HG02678 (cell line): ENCODE measurements around the gene TMEM151B.
"Not testable (repeated sequence)": the region's sequence is repeated elsewhere in the genome, so short reads cannot be mapped to it uniquely, and the experiment has no call there.

Experiments
- ATAC-seq: cut with Tn5 transposase; IDR thresholded peaks from one replicate; pipeline ENCODE4 v1.9.1; 2021; ENCODE audit warnings: mild to moderate bottlenecking, moderate library complexity; ENCODE audit not compliant: unreplicated experiment

TMEM151B gene

GRCh38 chr6:44327760-44328159, 57.5 kb downstream of the TMEM151B start:
- no peak for ATAC-seq

DNA sequence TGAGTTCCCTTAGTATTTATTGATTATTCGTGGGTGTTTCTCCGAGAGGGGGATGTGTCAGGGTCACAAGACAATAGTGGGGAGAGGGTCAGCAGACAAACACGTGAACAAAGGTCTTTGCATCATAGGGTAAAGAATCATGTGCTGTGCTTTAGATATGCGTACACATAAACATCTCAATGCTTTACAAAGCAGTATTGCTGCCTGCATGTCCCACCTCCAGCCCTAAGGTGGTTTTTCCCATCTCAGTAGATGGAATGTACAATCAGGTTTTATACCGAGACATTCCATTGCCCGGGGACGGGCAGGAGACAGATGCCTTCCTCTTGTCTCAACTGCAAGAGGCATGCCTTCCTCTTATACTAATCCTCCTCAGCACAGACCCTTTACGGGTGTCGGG, 58.0 kb downstream of the TMEM151B start:
- not testable (repeated sequence) for ATAC-seq

GRCh38 chr6:44329858-44330257, 59.6 kb downstream of the TMEM151B start:
- no peak for ATAC-seq

GRCh38 chr6:44332585-44332984, 62.3 kb downstream of the TMEM151B start:
- no peak for ATAC-seq

DNA sequence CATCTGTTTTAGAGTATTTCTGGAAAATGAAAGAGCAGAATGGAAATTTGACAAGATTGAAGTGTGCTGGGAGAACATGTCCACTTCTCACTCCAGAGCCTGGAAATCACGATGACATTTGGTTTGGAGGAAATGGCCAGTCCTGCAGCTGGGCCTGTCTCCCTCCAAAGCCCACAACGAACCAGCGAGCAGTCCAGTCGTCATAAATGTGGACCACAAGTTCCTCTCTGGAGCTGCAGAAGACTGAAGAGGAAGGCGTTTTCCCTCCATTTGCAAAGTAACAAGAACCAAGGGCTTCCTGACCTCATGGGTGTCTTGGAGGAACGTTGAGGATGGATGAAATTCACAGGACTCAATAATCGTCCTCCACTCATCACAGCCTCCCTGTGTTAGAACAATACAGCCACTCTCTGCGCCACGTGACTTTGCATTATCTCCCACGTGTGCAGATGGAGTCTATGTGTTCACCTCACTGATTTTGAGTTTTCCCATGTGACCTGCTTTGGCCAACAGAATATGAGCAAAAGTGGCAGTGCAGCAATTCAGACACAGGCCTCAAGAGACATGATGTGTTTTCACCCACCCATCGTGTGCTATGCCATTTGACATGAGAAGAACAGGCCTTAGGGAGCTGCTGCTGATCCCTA, 63.1 kb downstream of the TMEM151B start:
- no peak for ATAC-seq

DNA sequence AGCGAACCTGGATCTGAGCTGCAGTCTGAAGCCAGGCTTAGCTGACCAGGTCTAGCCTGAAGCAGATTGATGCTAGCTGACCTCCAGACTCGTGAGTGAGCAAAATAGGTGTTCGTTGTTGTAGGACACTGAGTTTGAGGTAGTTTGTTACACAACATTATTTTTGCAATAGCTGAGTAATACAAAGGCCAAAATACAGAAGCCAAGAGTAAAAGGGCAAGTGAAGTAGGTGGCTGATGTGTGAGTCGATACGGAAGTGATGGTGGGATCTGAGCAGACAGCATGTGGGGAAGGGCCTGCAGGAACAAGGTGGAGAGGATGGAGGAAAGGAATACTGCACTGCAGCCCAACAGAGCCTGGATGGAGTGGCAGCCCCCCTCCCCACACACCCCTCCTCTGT, 63.7 kb downstream of the TMEM151B start:
- ATAC-seq = no peak

GRCh38 chr6:44335631-44336030, 65.4 kb downstream of the TMEM151B start:
- no peak for ATAC-seq

GRCh38 chr6:44338228-44339122, 68.2 kb downstream of the TMEM151B start:
- peak; percentile 61 for ATAC-seq

GRCh38 chr6:44339301-44339700, 69.1 kb downstream of the TMEM151B start:
- ATAC-seq = no peak

GRCh38 chr6:44339763-44340625, 69.7 kb downstream of the TMEM151B start:
- ATAC-seq = no peak

DNA sequence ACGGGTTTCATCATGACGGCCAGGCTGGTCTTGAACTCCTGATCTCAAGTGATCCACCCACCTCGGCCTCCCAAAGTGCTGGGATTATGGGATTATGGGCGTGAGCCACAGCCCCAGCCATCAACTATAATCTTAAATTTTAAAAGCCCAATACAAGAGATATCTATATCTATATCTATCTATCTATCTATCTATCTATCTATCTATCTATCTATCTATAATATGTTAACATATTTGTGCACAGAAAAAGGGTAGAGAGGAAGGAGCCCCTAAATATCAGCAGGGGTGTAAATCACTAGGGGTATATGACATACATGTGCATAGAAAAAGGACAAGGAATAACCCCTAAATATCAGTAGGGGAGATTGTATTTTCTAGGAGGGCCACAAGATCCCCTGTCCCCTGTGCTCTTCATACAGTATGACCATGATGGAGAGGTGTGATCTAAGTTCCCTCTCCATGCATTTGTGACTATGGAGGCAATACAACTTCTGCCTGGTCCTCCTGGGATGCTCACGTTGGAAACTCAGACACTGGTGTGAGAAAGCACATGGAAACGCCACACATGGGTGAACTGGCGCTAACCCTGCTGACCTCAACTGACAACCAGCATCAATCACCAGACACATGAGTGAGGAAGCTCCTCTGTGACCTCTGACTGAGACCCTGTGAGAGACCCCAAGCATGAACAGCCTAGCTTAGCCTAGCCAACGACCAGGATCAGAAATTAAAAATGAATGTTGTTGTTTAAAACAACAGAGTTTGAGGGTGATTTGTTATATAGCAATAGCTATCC, 71.0 kb downstream of the TMEM151B start:
- ATAC-seq = no peak

- ATAC-seq = no peak
Observed at GRCh38 chr6:44342052-44342451, 71.8 kb downstream of the TMEM151B start.

- no peak for ATAC-seq
Observed at GRCh38 chr6:44342489-44342888, 72.2 kb downstream of the TMEM151B start, which contains the start of gene SPATS1. TSS of gene SPATS1 (plus strand) at chr6:44342650. CDS start at chr6:44343096, 446 bp downstream.

DNA sequence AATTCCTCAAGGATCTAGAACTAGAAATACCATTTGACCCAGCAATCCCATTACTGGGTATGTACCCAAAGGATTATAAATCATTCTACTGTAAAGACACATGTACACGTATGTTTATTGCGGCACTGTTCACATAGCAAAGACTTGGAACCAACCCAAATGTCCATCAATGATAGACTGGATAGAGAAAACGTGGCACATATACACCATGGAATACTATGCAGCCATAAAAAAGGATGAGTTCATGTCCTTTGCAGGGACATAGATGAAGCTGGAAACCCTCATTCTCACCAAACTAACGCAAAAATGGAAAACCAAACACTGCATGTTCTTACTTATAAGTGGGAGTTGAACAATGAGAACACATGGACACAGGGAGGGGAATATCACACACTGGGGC, 76.6 kb downstream of the TMEM151B start:
- ATAC-seq = not testable (repeated sequence)

- ATAC-seq = no peak
Observed at GRCh38 chr6:44349904-44350649, 79.8 kb downstream of the TMEM151B start.

- ATAC-seq = not testable (repeated sequence)
Observed at GRCh38 chr6:44350650-44350994, 80.4 kb downstream of the TMEM151B start.

GRCh38 chr6:44352259-44352658, 82.0 kb downstream of the TMEM151B start:
- ATAC-seq = no peak

GRCh38 chr6:44353336-44353735, 83.1 kb downstream of the TMEM151B start:
- ATAC-seq = no peak

DNA sequence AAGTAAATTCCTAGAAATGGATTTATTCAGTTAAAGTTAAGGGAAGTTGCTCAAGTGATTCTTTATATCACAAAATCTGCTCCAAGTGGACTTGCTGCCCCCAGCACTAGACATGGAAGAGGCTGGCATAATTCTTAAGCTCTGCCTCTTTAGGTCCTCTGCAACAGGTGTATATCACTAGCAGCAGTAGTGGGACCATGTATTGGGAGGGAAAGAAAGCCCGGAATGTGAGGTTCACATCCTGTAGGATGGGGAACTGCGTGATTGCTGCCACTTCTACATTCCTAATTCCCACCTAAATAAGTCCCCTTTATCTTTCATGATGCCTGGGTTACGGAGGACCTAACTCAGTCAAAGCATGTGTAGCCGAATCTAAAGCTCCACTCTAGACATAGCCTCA, 85.4 kb downstream of the TMEM151B start:
- no peak for ATAC-seq

DNA sequence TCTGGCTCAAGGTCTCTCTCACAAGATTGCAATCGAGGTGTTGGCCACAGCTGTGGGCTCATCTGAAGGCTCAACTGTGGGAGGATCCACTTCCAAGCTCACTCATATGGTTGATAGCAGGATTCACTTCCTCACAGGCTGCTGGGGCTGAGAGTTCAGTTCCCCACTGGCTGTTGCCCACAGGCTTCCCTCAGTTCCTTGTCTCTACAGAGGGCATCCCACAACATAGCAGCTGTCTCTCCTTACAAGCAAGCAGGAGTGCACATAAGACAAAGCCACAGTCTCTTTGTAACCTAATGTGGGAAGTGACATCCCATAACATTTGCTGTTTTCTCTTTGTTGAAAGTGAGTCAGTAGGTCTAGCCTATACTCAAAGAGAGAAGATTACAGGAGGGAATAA, 86.2 kb downstream of the TMEM151B start:
- ATAC-seq = no peak
